ENCODE data around the gene SMIM44. TPM values are rescaled to one million over a fixed set of nuclear protein-coding genes. Genes with fewer than 3 reads are reported as not detected.
"Not testable (repeated sequence)": the region's sequence is repeated elsewhere in the genome, so short reads cannot be mapped to it uniquely, and the experiment has no call there.

Gene SMIM44
- total and polyA plus RNA-seq, 2 donors from 2014 or later = not detected

DNA sequence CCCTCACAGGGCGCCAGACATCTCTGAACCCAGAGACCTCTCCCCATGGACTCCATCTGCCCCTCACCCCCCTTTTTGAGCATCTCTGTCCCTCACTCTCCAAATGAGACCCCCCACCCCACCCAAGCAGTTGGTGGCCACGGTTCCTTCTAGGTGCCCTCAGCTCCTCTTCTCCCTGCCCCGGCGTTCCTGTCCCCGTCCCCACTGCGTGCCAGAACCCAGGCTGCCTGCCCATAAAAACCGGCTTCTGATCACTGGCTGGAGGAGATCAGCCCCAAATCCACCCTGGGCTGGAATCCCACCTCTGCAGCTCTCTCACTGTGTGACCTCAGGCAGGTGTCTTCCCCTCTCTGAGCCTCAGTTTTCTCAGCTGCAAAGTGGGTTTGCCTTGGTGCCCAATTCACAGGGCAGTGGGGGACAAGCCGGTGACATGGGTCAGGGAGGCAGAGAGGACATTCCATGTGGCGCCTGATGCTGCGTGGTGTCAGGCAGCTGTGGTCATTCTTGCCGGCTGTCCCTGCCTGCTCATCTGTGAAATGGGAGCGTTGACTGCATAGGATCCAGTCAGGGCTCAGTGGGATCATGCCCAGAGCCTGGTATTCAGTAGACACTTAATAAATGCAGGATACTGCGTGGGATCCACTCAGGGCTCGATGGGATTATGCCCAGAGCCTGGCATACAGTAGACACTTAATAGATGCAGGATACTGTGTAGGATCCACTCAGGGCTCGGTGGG lies 28.4 kb downstream of the SMIM44 start:
- no peak for DNase-seq
- Histone ChIP-seq H3K36me3 (ENCODE audit: control insufficient read depth in 2 of 3, insufficient read depth in 3 of 3, low read length in 3 of 3) (peaks cover 2 to 25% (median 17%) of the 10 kb centered on the region in 3 donors), H3K9ac (ENCODE audit: low read length in 3 of 3) (no peak overlapping the region), H3K4me1 (ENCODE audit: control insufficient read depth in 2 of 3, insufficient read depth in 2 of 3, low read depth in 1 of 3, low read length in 3 of 3) (peaks cover 0 to 30% (median 14%) of the 10 kb centered on the region in 3 donors), H3K27me3 (ENCODE audit: control insufficient read depth, insufficient read depth, low read length) (no peaks in the 10 kb centered on the region), H3K9me3 (ENCODE audit: control insufficient read depth in 2 of 3, insufficient read depth in 1 of 3, low read length in 3 of 3) (no peaks in the 10 kb centered on the region), H3K4me3 (ENCODE audit: low read length in 3 of 3) (no peak overlapping the region), H3K27ac (ENCODE audit: low read depth in 2 of 2, low read length in 2 of 2) (peak overlapping the region in 1 of 2 donors; percentile 27)
- intact Hi-C loops (cut with DNase I) = no loop called here
- FAIRE-seq = no peak
- TF ChIP-seq, protein P1, sequence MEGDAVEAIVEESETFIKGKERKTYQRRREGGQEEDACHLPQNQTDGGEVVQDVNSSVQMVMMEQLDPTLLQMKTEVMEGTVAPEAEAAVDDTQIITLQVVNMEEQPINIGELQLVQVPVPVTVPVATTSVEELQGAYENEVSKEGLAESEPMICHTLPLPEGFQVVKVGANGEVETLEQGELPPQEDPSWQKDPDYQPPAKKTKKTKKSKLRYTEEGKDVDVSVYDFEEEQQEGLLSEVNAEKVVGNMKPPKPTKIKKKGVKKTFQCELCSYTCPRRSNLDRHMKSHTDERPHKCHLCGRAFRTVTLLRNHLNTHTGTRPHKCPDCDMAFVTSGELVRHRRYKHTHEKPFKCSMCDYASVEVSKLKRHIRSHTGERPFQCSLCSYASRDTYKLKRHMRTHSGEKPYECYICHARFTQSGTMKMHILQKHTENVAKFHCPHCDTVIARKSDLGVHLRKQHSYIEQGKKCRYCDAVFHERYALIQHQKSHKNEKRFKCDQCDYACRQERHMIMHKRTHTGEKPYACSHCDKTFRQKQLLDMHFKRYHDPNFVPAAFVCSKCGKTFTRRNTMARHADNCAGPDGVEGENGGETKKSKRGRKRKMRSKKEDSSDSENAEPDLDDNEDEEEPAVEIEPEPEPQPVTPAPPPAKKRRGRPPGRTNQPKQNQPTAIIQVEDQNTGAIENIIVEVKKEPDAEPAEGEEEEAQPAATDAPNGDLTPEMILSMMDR (IDR thresholded peaks at IDR 0.05; ENCODE audit: borderline replicate concordance, extremely low read depth, insufficient read depth) = no peak

DNA sequence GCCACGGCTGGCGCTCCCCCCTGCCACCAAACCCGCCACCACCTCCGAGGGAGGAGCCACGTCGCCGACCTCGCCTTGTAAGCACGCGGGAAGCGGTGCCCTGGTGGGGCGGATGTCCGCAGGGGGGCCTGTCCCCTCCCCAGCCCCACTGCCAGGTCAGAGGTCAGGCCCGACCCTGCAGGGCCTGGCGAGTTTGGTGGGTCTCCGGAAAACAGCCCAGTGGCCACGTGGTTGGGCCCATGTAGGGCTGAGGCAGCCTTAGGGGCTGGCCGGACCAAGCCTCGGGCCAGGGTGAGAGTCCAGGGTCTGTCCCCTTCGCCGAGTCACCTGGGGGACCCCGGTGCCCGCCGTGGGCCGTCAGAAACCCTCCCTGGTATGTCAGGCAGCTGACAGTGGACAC lies 29.4 kb downstream of the SMIM44 start:
- intact Hi-C loops (cut with DNase I) = no loop called here
- Histone ChIP-seq H3K9ac (ENCODE audit: low read length in 3 of 3) (no peak overlapping the region), H3K27me3 (ENCODE audit: control insufficient read depth, insufficient read depth, low read length) (no peaks in the 10 kb centered on the region), H3K27ac (ENCODE audit: low read depth in 2 of 2, low read length in 2 of 2) (no peak overlapping the region), H3K4me1 (ENCODE audit: control insufficient read depth in 2 of 3, insufficient read depth in 2 of 3, low read depth in 1 of 3, low read length in 3 of 3) (peaks cover 0 to 23% (median 6%) of the 10 kb centered on the region in 3 donors), H3K36me3 (ENCODE audit: control insufficient read depth in 2 of 3, insufficient read depth in 3 of 3, low read length in 3 of 3) (peaks cover 2 to 25% (median 17%) of the 10 kb centered on the region in 3 donors), H3K9me3 (ENCODE audit: control insufficient read depth in 2 of 3, insufficient read depth in 1 of 3, low read length in 3 of 3) (no peaks in the 10 kb centered on the region), H3K4me3 (ENCODE audit: low read length in 3 of 3) (no peak overlapping the region)
- DNase-seq (peak in 1 of 5 donors; percentile 77), FAIRE-seq (no peak)
- TF ChIP-seq, protein P1 (IDR thresholded peaks at IDR 0.05; ENCODE audit: borderline replicate concordance, extremely low read depth, insufficient read depth) = no peak

DNA sequence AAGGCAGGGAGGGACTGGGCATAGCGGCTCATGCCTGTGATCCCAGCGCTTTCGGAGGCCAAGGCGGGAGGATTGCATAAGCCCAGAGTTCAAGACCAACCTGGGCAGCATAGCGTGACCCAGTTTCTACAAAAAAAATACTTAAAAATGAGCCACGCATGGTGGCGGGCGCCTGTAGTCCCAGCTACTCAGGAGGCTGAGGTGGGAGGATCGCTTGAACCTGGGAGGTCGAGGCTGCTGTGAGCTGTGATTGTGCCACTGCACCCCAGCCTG lies 30.4 kb downstream of the SMIM44 start:
- H3K4me3 ChIP-seq (ENCODE audit: low read length in 3 of 3); H3K9me3 ChIP-seq (ENCODE audit: control insufficient read depth in 2 of 3, insufficient read depth in 1 of 3, low read length in 3 of 3); intact Hi-C loops (cut with DNase I); H3K27me3 ChIP-seq (ENCODE audit: control insufficient read depth, insufficient read depth, low read length); FAIRE-seq; H3K27ac ChIP-seq (ENCODE audit: low read depth in 2 of 2, low read length in 2 of 2); DNase-seq; H3K9ac ChIP-seq (ENCODE audit: low read length in 3 of 3): not testable (repeated sequence)
- Histone ChIP-seq H3K4me1 (ENCODE audit: control insufficient read depth in 2 of 3, insufficient read depth in 2 of 3, low read depth in 1 of 3, low read length in 3 of 3) (peaks cover 0 to 14% (median 0%) of the 10 kb centered on the region in 3 donors), H3K36me3 (ENCODE audit: control insufficient read depth in 2 of 3, insufficient read depth in 3 of 3, low read length in 3 of 3) (peaks cover 2 to 25% (median 17%) of the 10 kb centered on the region in 3 donors)

GRCh38 chr19:3452171-3452941 lies 30.9 kb downstream of the SMIM44 start:
- TF ChIP-seq, protein P1 (IDR thresholded peaks at IDR 0.05; ENCODE audit: borderline replicate concordance, extremely low read depth, insufficient read depth) = no peak
- H3K36me3 ChIP-seq (ENCODE audit: control insufficient read depth in 2 of 3, insufficient read depth in 3 of 3, low read length in 3 of 3) = peaks cover 2 to 29% (median 17%) of the 10 kb centered on the region in 3 donors
- H3K9ac ChIP-seq (ENCODE audit: low read length in 3 of 3) = no peak overlapping the region
- DNase-seq (no peak), FAIRE-seq (no peak)
- H3K4me3 ChIP-seq (ENCODE audit: low read length in 3 of 3) = no peak overlapping the region
- H3K27ac ChIP-seq (ENCODE audit: low read depth in 2 of 2, low read length in 2 of 2) = no peak overlapping the region
- H3K27me3 ChIP-seq (ENCODE audit: control insufficient read depth, insufficient read depth, low read length) = no peaks in the 10 kb centered on the region
- intact Hi-C loops (cut with DNase I) = no loop called here
- peaks cover 0 to 9% (median 0%) of the 10 kb centered on the region in 3 donors for H3K4me1 ChIP-seq (ENCODE audit: control insufficient read depth in 2 of 3, insufficient read depth in 2 of 3, low read depth in 1 of 3, low read length in 3 of 3)
- no peaks in the 10 kb centered on the region for H3K9me3 ChIP-seq (ENCODE audit: control insufficient read depth in 2 of 3, insufficient read depth in 1 of 3, low read length in 3 of 3)

Data from kidney (tissue), 14 donors.